Activated T-helper 1 cell treated with anti-CD3 and anti-CD28 coated beads, Interleukin-12 subunit alpha, Interleukin-12 subunit beta, Interleukin-2, Interleukin-4 antibody, amounts not matched to agents 30 ng/mL and 10 ng/mL and 1 ng/mL, durations not matched to agents 14 hours and 24 hours and 36 hours (primary cell): ENCODE results near the gene ATP5MC3. TPM values are rescaled to one million over a fixed set of nuclear protein-coding genes. Genes with fewer than 3 reads are reported as not detected.

ENCODE experiments used
- DNase-seq: peaks from one replicate; pipeline ENCODE4 v3.0.0; 2021; ENCODE audit warnings: low spot score
- H3K27ac Mint-ChIP-seq: one replicate; pipeline ENCODE4 v1.8.0; 2021; ENCODE audit warnings: mild to moderate bottlenecking, mixed read lengths
- H3K27me3 Mint-ChIP-seq: one replicate; pipeline ENCODE4 v1.8.0; 2022; ENCODE audit warnings: mild to moderate bottlenecking, moderate library complexity, mixed read lengths; ENCODE audit not compliant: insufficient read depth
- H3K36me3 Mint-ChIP-seq: one replicate; pipeline ENCODE4 v1.8.0; 2021; ENCODE audit warnings: low read depth, mixed read lengths
- H3K4me1 Mint-ChIP-seq: one replicate; pipeline ENCODE4 v1.8.0; 2021; ENCODE audit warnings: low read depth, mixed read lengths
- H3K4me3 Mint-ChIP-seq: one replicate; pipeline ENCODE4 v1.8.0; 2021; ENCODE audit warnings: mild to moderate bottlenecking, moderate library complexity, mixed read lengths
- H3K9me3 Mint-ChIP-seq: one replicate; pipeline ENCODE4 v1.8.0; 2021; ENCODE audit warnings: mixed read lengths
- intact Hi-C: fragments of 100-400 bp; cut with micrococcal nuclease; formaldehyde crosslinking; loops from one replicate; pipeline ENCODE4 v1.15.1; 2024
- total RNA-seq: library from RNA; stranded (reverse); gene quantifications from 2 replicates; pipeline ENCODE4 v1.2.3, GENCODE V29; 2022

Gene ATP5MC3
- total RNA-seq, 1 donor from 2014 or later, result 365 TPM

DNA sequence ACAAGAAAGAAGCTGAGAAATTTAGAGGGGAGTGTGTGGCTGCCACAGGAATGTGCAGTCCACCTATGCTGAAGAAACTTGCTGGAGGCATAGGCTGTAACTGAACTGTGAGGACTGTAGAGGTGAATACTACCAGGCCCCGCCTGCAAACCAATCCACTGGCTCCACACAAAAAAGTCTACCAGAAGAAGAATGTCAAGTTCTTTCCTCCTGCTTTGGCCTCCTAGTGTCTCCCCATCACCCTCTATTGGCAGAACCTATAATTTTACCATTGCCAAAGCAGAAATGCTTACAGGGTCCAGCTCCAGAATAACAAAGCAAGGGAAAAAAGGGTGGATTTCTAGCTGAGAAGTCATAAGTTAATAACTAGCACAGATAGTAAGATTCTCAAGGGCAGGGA, 5.9 kb upstream of the ATP5MC3 start:
- no peak for DNase-seq
- H3K27ac Mint-ChIP-seq, result no peak overlapping the region
- no peaks in the 10 kb centered on the region for H3K4me1 Mint-ChIP-seq
- H3K36me3 Mint-ChIP-seq, result no peaks in the 10 kb centered on the region
- peaks cover 10% of the 10 kb centered on the region for H3K27me3 Mint-ChIP-seq
- no peaks in the 10 kb centered on the region for H3K9me3 Mint-ChIP-seq
- intact Hi-C loops, result loop anchor here (1.0 to 10.0 kb wide), 3 partner anchors 76 to 793 kb away; partner anchors contain the start of gene SCRN3
- H3K4me3 Mint-ChIP-seq, result no peak overlapping the region

GRCh38 chr2:175183674-175184073, 2.2 kb upstream of the ATP5MC3 start:
- no peak overlapping the region for H3K27ac Mint-ChIP-seq
- no peak overlapping the region for H3K4me3 Mint-ChIP-seq
- peaks cover 18% of the 10 kb centered on the region for H3K36me3 Mint-ChIP-seq
- intact Hi-C loops, result loop anchor here (10.0 kb wide), 1 partner anchor 789 kb away; the partner anchor contains the start of gene SCRN3
- peaks cover 17% of the 10 kb centered on the region for H3K4me1 Mint-ChIP-seq
- peaks cover 8% of the 10 kb centered on the region for H3K9me3 Mint-ChIP-seq
- no peak for DNase-seq
- peaks cover 3% of the 10 kb centered on the region for H3K27me3 Mint-ChIP-seq

GRCh38 chr2:175181877-175182308, 383 bp upstream of the ATP5MC3 start:
- peak overlapping the region; percentile 89 for H3K4me3 Mint-ChIP-seq
- peak overlapping the region; percentile 84 for H3K27ac Mint-ChIP-seq
- intact Hi-C loops, result loop anchor here (1.0 to 10.0 kb wide), 6 partner anchors 14 to 787 kb away; partner anchors contain the start of genes ATF2, GPR155 and SCRN3
- no peak for DNase-seq
- peaks cover 31% of the 10 kb centered on the region for H3K36me3 Mint-ChIP-seq
- peaks cover 17% of the 10 kb centered on the region for H3K4me1 Mint-ChIP-seq
- no peaks in the 10 kb centered on the region for H3K27me3 Mint-ChIP-seq
- peaks cover 8% of the 10 kb centered on the region for H3K9me3 Mint-ChIP-seq

GRCh38 chr2:175180701-175181103, 808 bp downstream of the ATP5MC3 start:
- peaks cover 8% of the 10 kb centered on the region for H3K9me3 Mint-ChIP-seq
- peak; percentile 43 for DNase-seq
- H3K27ac Mint-ChIP-seq, result peak overlapping the region; percentile 84
- H3K36me3 Mint-ChIP-seq, result peaks cover 39% of the 10 kb centered on the region
- no peaks in the 10 kb centered on the region for H3K27me3 Mint-ChIP-seq
- peaks cover 27% of the 10 kb centered on the region for H3K4me1 Mint-ChIP-seq
- intact Hi-C loops, result loop anchor here (1.0 to 10.0 kb wide), 6 partner anchors 12 to 786 kb away; partner anchors contain the start of genes ATF2, GPR155 and SCRN3
- H3K4me3 Mint-ChIP-seq, result peak overlapping the region; percentile 89

DNA sequence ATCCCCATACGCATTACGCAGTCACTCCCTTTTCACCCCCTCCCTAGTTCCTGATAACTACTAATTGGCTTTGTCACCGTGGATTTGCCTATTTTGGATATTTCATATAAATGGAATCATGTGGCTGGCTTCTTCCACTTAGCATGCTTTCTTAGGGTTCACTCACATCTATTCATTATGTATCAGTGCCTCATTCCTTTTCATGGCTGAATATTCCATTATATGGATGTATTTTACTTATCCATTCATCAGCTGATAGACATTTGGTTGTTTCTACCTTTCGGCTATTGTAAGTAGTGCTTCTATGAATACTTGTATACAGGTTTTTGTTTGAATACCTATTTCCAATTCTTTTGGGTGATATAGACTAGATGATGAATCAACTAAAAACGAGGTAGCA, 4.9 kb downstream of the ATP5MC3 start:
- H3K4me3 Mint-ChIP-seq, result no peak overlapping the region
- H3K36me3 Mint-ChIP-seq, result peaks cover 47% of the 10 kb centered on the region
- H3K9me3 Mint-ChIP-seq, result peaks cover 2% of the 10 kb centered on the region
- no peaks in the 10 kb centered on the region for H3K27me3 Mint-ChIP-seq
- intact Hi-C loops, result no loop called here
- H3K27ac Mint-ChIP-seq, result peak overlapping the region; percentile 4
- peaks cover 38% of the 10 kb centered on the region for H3K4me1 Mint-ChIP-seq
- DNase-seq, result no peak

- DNase-seq, result no peak
- intact Hi-C loops, result no loop called here
- Mint-ChIP-seq H3K36me3 (peaks cover 46% of the 10 kb centered on the region), H3K9me3 (no peaks in the 10 kb centered on the region), H3K27me3 (no peaks in the 10 kb centered on the region), H3K27ac (peak overlapping the region; percentile 37), H3K4me1 (peaks cover 39% of the 10 kb centered on the region), H3K4me3 (no peak overlapping the region)
These were observed 5.6 kb downstream of the ATP5MC3 start for GRCh38 chr2:175175896-175176295.

GRCh38 chr2:175175320-175175719, 6.2 kb downstream of the ATP5MC3 start:
- DNase-seq, result no peak
- intact Hi-C loops, result no loop called here
- H3K27me3 Mint-ChIP-seq, result no peaks in the 10 kb centered on the region
- peaks cover 39% of the 10 kb centered on the region for H3K4me1 Mint-ChIP-seq
- H3K36me3 Mint-ChIP-seq, result peaks cover 44% of the 10 kb centered on the region
- no peak overlapping the region for H3K27ac Mint-ChIP-seq
- H3K9me3 Mint-ChIP-seq, result no peaks in the 10 kb centered on the region
- H3K4me3 Mint-ChIP-seq, result no peak overlapping the region

DNA sequence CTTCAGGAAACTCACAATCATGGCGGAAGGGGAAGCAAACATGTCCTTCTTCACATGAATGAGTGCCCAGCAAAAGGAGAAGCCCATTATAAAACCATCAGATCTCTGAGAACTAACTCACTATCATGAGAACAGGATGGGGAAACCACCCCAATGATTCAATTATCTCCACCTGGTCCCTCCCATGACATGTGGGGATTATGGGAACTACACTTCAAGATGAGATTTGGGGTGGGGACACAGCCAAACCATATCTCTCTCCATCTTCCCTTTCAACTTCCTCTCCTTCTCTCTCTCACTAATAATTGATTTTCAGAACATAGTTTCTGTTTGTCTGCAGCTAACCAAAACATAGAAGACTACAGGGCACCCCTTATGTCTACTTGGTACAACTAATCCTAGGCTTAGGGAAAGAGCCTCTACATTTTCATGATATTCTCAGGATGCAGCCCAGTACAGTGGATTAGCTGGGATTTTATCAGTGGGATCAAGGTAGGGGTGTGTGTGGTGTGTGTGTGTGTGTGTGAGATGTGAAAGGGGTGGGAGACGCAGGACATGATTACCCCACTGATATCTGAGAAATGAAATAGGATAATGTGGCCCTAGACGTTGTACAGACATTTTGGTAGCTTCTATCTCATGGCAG, 10.7 kb downstream of the ATP5MC3 start:
- no peaks in the 10 kb centered on the region for H3K27me3 Mint-ChIP-seq
- intact Hi-C loops, result no loop called here
- peaks cover 18% of the 10 kb centered on the region for H3K36me3 Mint-ChIP-seq
- H3K27ac Mint-ChIP-seq, result peak overlapping the region; percentile 69
- no peaks in the 10 kb centered on the region for H3K9me3 Mint-ChIP-seq
- no peak overlapping the region for H3K4me3 Mint-ChIP-seq
- H3K4me1 Mint-ChIP-seq, result peaks cover 54% of the 10 kb centered on the region
- no peak for DNase-seq

- H3K36me3 Mint-ChIP-seq, result peaks cover 10% of the 10 kb centered on the region
- no peaks in the 10 kb centered on the region for H3K9me3 Mint-ChIP-seq
- peak overlapping the region; percentile 97 for H3K4me3 Mint-ChIP-seq
- intact Hi-C loops, result loop anchor here (5.0 kb wide), 5 partner anchors 332 to 1763 kb away; no protein-coding TSS in a partner anchor
- H3K27me3 Mint-ChIP-seq, result no peaks in the 10 kb centered on the region
- no peak for DNase-seq
- H3K4me1 Mint-ChIP-seq, result peaks cover 57% of the 10 kb centered on the region
- peak overlapping the region; percentile 56 for H3K27ac Mint-ChIP-seq
These were observed 12.3 kb downstream of the ATP5MC3 start for GRCh38 chr2:175169191-175169590.

- Mint-ChIP-seq H3K4me1 (peaks cover 57% of the 10 kb centered on the region), H3K4me3 (peak overlapping the region; percentile 97), H3K36me3 (peaks cover 8% of the 10 kb centered on the region), H3K27ac (peak overlapping the region; percentile 97), H3K27me3 (no peaks in the 10 kb centered on the region), H3K9me3 (no peaks in the 10 kb centered on the region)
- no peak for DNase-seq
- intact Hi-C loops, result loop anchor here (1.0 to 5.0 kb wide), 11 partner anchors 13 to 1764 kb away; partner anchors contain the start of genes ATP5MC3 and GPR155
These were observed 13.0 kb downstream of the ATP5MC3 start for GRCh38 chr2:175168564-175168945.

GRCh38 chr2:175167792-175168563, 13.5 kb downstream of the ATP5MC3 start, which contains the start of gene ATF2:
TSS of gene ATF2 (minus strand) at chr2:175168203. CDS start at chr2:175136443, 31,760 bp downstream.
- intact Hi-C loops, result loop anchor here (1.0 to 5.0 kb wide), 11 partner anchors 13 to 1764 kb away; partner anchors contain the start of genes ATP5MC3 and GPR155
- no peaks in the 10 kb centered on the region for H3K9me3 Mint-ChIP-seq
- peak within 1 kb of the TSS; percentile 97 for H3K4me3 Mint-ChIP-seq
- DNase-seq, result peak; percentile 98
- H3K27me3 Mint-ChIP-seq, result no peaks in the 10 kb centered on the region
- H3K4me1 Mint-ChIP-seq, result peaks cover 53% of the 10 kb centered on the region
- peaks cover 10% of the 10 kb centered on the region for H3K36me3 Mint-ChIP-seq
- H3K27ac Mint-ChIP-seq, result peak within 1 kb of the TSS; percentile 97

DNA sequence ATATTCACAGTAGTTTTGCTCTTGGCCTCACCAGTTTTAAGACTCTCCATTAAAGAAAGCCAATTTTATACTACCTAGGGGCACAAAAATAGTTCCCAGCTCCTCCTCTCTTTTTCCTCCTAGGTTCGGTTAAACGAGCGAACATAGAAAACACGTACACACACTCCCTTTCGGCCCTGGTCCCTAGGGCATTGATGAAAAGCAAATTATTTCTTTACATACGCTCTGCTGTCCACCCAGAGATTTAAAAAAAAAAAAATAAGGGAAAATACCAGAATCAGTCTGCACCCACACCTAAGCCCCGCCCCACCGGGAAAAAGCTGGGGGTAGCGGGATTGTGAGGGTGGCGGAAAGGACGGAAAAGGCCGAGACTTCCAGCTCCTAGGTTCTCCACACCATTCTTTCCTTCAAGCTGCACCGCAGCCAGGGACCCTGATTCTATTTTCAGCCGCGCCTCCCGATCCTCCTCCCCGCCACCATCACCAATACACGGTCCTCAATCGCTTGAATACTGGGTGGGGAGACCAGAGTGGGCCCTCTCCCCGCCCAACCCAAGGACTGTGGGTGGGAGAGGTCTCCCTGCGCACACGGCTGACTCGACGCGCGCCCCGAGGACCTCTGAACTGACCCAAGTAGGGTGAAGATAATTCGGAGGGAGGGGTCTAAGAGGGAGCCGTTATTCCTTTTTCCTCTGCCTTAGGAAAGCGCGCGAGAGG, 14.3 kb downstream of the ATP5MC3 start:
- no peaks in the 10 kb centered on the region for H3K27me3 Mint-ChIP-seq
- intact Hi-C loops, result loop anchor here (5.0 kb wide), 5 partner anchors 330 to 1765 kb away; no protein-coding TSS in a partner anchor
- peaks cover 49% of the 10 kb centered on the region for H3K4me1 Mint-ChIP-seq
- H3K9me3 Mint-ChIP-seq, result no peaks in the 10 kb centered on the region
- peaks cover 10% of the 10 kb centered on the region for H3K36me3 Mint-ChIP-seq
- peak overlapping the region; percentile 97 for H3K27ac Mint-ChIP-seq
- peak overlapping the region; percentile 97 for H3K4me3 Mint-ChIP-seq
- no peak for DNase-seq
